A549 (cell line): ENCODE measurements around the gene BCAS3. TPM values are rescaled to one million over a fixed set of nuclear protein-coding genes. Genes with fewer than 3 reads are reported as not detected.

Experiments used
- ATAC-seq, 2 experiments: fragments of 200-7000 bp in 1 of 2; fragments of >200 bp in 1 of 2; cut with Nextera tagmentation in 1 of 2; cut with Tn5 transposase in 1 of 2; 3 replicates each; pipeline versions ENCODE4 v1.8.0 to v1.9.1; 2018 to 2020; ENCODE audit warnings: mild to moderate bottlenecking in 1 of 2, moderate library complexity in 1 of 2
- CTCF ChIA-PET: fragments of 300-600 bp; sonication (Branson Sonifier 250); formaldehyde crosslinking; extraction: SDS; loops from one replicate; lab custom pipeline; 2021; ENCODE audit warnings: antibody characterized with exemption, inconsistent platforms; lab: Yijun Ruan, JAX
- POLR2A ChIA-PET: fragments of 350-600 bp; formaldehyde crosslinking; extraction: SDS; loops from one replicate; lab custom pipeline; 2021; ENCODE audit warnings: antibody characterized with exemption, inconsistent platforms; lab: Yijun Ruan, JAX
- DNase-seq, 2 experiments: peaks; one replicate each; pipeline versions ENCODE4 v3.0.0 to v3.0.0-alpha.2; 2011 to 2016; ENCODE audit warnings: low read depth in 1 of 2, low spot score in 1 of 2
- FAIRE-seq: peaks from 2 replicates; lab custom pipeline; 2011; peaks lifted over from hg19 to GRCh38; lab: Jason Lieb, UNC
- H3K27ac ChIP-seq, 2 experiments: fragments of >200 bp; sonication (Bioruptor Twin); formaldehyde crosslinking; 3 replicates each; pipeline ENCODE4 v1.5.1; 2016 to 2017
- H3K4me1 ChIP-seq: fragments of >200 bp; sonication (Bioruptor Twin); formaldehyde crosslinking; 3 replicates; pipeline ENCODE4 v1.6.1; 2016
- H3K4me2 ChIP-seq: fragments of >200 bp; sonication (Bioruptor Twin); formaldehyde crosslinking; 3 replicates; pipeline ENCODE4 v1.6.1; 2016
- H3K4me3 ChIP-seq: fragments of >200 bp; sonication (Bioruptor Twin); formaldehyde crosslinking; 3 replicates; pipeline ENCODE4 v1.5.1; 2016
- H3K9me3 ChIP-seq: fragments of >200 bp; sonication (Bioruptor Twin); formaldehyde crosslinking; 3 replicates; pipeline ENCODE4 v1.6.1; 2016
- ATOH8 ChIP-seq: fragments of 250-450 bp; sonication (Bioruptor Pico); IDR thresholded peaks from 2 replicates; pipeline ENCODE4 v1.5.0; 2020; ENCODE audit warnings: low read depth, mild to moderate bottlenecking, moderate library complexity
- CHD4 ChIP-seq: fragments of 200-600 bp; sonication (generic); IDR thresholded peaks from 2 replicates; pipeline ENCODE4 v1.6.1; 2016; ENCODE audit warnings: antibody characterized with exemption, mild to moderate bottlenecking, borderline replicate concordance
- EHMT2 ChIP-seq: fragments of 200-600 bp; sonication (generic); IDR thresholded peaks from 2 replicates; pipeline ENCODE4 v1.6.1; 2016; ENCODE audit warnings: antibody characterized with exemption, low read depth, mild to moderate bottlenecking, moderate library complexity
- EP300 ChIP-seq, 2 experiments: fragments of >200 bp; sonication (Bioruptor Twin); formaldehyde crosslinking; IDR thresholded peaks; 2 replicates in 1 of 2; 3 replicates in 1 of 2; pipeline ENCODE4 v1.6.1; 2016 to 2017
- FOSB ChIP-seq: fragments of 250-450 bp; sonication (Bioruptor Pico); IDR thresholded peaks from 2 replicates; pipeline ENCODE4 v1.5.0; 2020; ENCODE audit warnings: mild to moderate bottlenecking, moderate library complexity
- FOSL2 ChIP-seq, 2 experiments: fragments of 450-650 bp in 1 of 2; fragments of >200 bp in 1 of 2; sonication (Bioruptor Twin) in 1 of 2; formaldehyde crosslinking; IDR thresholded peaks; 2 replicates each; pipeline versions ENCODE4 v1.5.0 to v1.6.1; 2016 to 2020; ENCODE audit warnings: mild to moderate bottlenecking in 1 of 2, moderate library complexity in 1 of 2
- FOXS1 ChIP-seq: fragments of 250-450 bp; sonication (Bioruptor Pico); IDR thresholded peaks from 2 replicates; pipeline ENCODE4 v1.5.0; 2020; ENCODE audit warnings: mild to moderate bottlenecking, moderate library complexity
- HDAC2 ChIP-seq: fragments of 200-600 bp; sonication (generic); IDR thresholded peaks from 2 replicates; pipeline ENCODE4 v1.6.1; 2016
- HES2 ChIP-seq: fragments of >200 bp; sonication (Bioruptor Twin); formaldehyde crosslinking; IDR thresholded peaks from 2 replicates; pipeline ENCODE4 v1.6.1; 2016
- HEYL ChIP-seq: fragments of 250-450 bp; sonication (Bioruptor Pico); IDR thresholded peaks from 2 replicates; pipeline ENCODE4 v1.8.0; 2021; ENCODE audit warnings: mild to moderate bottlenecking, moderate library complexity
- HMGXB4 ChIP-seq: fragments of 250-450 bp; sonication (Bioruptor Pico); IDR thresholded peaks from 2 replicates; pipeline ENCODE4 v1.5.0; 2021; ENCODE audit warnings: mild to moderate bottlenecking, moderate library complexity, borderline replicate concordance
- HOXA7 ChIP-seq: fragments of 250-450 bp; sonication (Bioruptor Pico); IDR thresholded peaks from 2 replicates; pipeline ENCODE4 v1.5.0; 2020; ENCODE audit warnings: mild to moderate bottlenecking, moderate library complexity
- HOXB5 ChIP-seq: fragments of 250-450 bp; sonication (Bioruptor Pico); IDR thresholded peaks from 2 replicates; pipeline ENCODE4 v1.5.0; 2020; ENCODE audit warnings: mild to moderate bottlenecking, moderate library complexity
- JUN ChIP-seq, 2 experiments: fragments of >200 bp; sonication (Bioruptor Twin); formaldehyde crosslinking; IDR thresholded peaks; 2 replicates in 1 of 2; 3 replicates in 1 of 2; pipeline ENCODE4 v1.6.1; 2016 to 2017
- JUNB ChIP-seq: fragments of >200 bp; sonication (Bioruptor Twin); formaldehyde crosslinking; IDR thresholded peaks from 2 replicates; pipeline ENCODE4 v1.6.1; 2016
- KDM1A ChIP-seq: fragments of 200-600 bp; sonication (generic); IDR thresholded peaks from 2 replicates; pipeline ENCODE4 v1.6.1; 2016; ENCODE audit warnings: low read depth, mild to moderate bottlenecking
- KDM5A ChIP-seq: fragments of 200-600 bp; sonication (generic); IDR thresholded peaks from 2 replicates; pipeline ENCODE4 v1.6.1; 2016; ENCODE audit warnings: antibody characterized with exemption, mild to moderate bottlenecking
- MAX ChIP-seq: IDR thresholded peaks from 2 replicates; pipeline ENCODE4 v1.6.1; 2012
- MYC ChIP-seq: IDR thresholded peaks from 2 replicates; pipeline ENCODE4 v1.6.1; 2012; ENCODE audit warnings: mild to moderate bottlenecking, inconsistent platforms, low read length, improper control_type of control experiment, borderline replicate concordance
- NPAS2 ChIP-seq: fragments of 250-450 bp; sonication (Bioruptor Pico); IDR thresholded peaks from 2 replicates; pipeline ENCODE4 v1.8.0; 2022; ENCODE audit warnings: mild to moderate bottlenecking, moderate library complexity, borderline replicate concordance
- NR3C1 ChIP-seq: fragments of >200 bp; sonication (Bioruptor Twin); formaldehyde crosslinking; IDR thresholded peaks from 3 replicates; pipeline ENCODE4 v1.6.1; 2017
- PBX3 ChIP-seq: IDR thresholded peaks from 2 replicates; pipeline ENCODE4 v1.6.1; 2012
- POLR2A ChIP-seq: IDR thresholded peaks from 2 replicates; pipeline ENCODE4 v1.6.1; 2012; ENCODE audit warnings: mild to moderate bottlenecking, low read length
- RAD21 ChIP-seq, 2 experiments: fragments of >200 bp in 1 of 2; sonication (Bioruptor Twin) in 1 of 2; formaldehyde crosslinking in 1 of 2; IDR thresholded peaks in 1 of 2; conservative IDR thresholded peaks in 1 of 2; 2 replicates in 1 of 2; 3 replicates in 1 of 2; pipeline ENCODE4 v1.6.1; 2012 to 2018; ENCODE audit warnings: inconsistent platforms in 1 of 2
- RCOR1 ChIP-seq: fragments of 150-350 bp; IDR thresholded peaks from 2 replicates; pipeline ENCODE4 v1.6.1; 2014; ENCODE audit warnings: antibody characterized with exemption, low read length, low read depth
- RFX5 ChIP-seq: fragments of 450-650 bp; IDR thresholded peaks from 2 replicates; pipeline ENCODE4 v1.7.1; 2014; ENCODE audit warnings: antibody characterized with exemption, mild to moderate bottlenecking, moderate library complexity
- TFCP2L1 ChIP-seq: fragments of 250-450 bp; sonication (Bioruptor Pico); IDR thresholded peaks from 2 replicates; pipeline ENCODE4 v1.5.0; 2021; ENCODE audit warnings: mild to moderate bottlenecking
- TP53 ChIP-seq: fragments of 250-450 bp; sonication (Bioruptor Pico); IDR thresholded peaks from 2 replicates; pipeline ENCODE4 v1.5.0; 2021; ENCODE audit warnings: mild to moderate bottlenecking, moderate library complexity
- ZNF302 ChIP-seq: fragments of 250-450 bp; sonication (Bioruptor Pico); IDR thresholded peaks from 2 replicates; pipeline ENCODE4 v1.9.0; 2021; ENCODE audit warnings: inconsistent platforms, mild to moderate bottlenecking, moderate library complexity
- WGBS: methylation state at CpG from one replicate; pipeline ENCODE4 v1.1.6; 2017; ENCODE audit errors: missing lambda C conversion rate; 5-methylcytosine and 5-hydroxymethylcytosine counted together
- polyA plus RNA-seq, 4 experiments: library from polyadenylated mRNA; depleted of rRNA in 3 of 4; stranded (reverse); fragments of >200 nt; fragmentation: RNase III in 1 of 4; extraction: RNeasy Plus Mini Kit Qiagen cat#74134 plus additional on column Dnase treatment in 1 of 4; gene quantifications; 2 replicates in 3 of 4; 3 replicates in 1 of 4; pipeline ENCODE4 v1.2.3, GENCODE V29; 2011 to 2017
- TF ChIP-seq, protein P1 (sequence below): fragments of 150-350 bp; IDR thresholded peaks from 2 replicates; pipeline ENCODE4 v1.6.1; 2014; ENCODE audit warnings: low read depth, mild to moderate bottlenecking, low read length

The BCAS3 gene
- polyA plus RNA-seq, 2 of the 4 experiments (the other 2 are of a cell fraction), result 14.7 to 43.4 TPM

DNA sequence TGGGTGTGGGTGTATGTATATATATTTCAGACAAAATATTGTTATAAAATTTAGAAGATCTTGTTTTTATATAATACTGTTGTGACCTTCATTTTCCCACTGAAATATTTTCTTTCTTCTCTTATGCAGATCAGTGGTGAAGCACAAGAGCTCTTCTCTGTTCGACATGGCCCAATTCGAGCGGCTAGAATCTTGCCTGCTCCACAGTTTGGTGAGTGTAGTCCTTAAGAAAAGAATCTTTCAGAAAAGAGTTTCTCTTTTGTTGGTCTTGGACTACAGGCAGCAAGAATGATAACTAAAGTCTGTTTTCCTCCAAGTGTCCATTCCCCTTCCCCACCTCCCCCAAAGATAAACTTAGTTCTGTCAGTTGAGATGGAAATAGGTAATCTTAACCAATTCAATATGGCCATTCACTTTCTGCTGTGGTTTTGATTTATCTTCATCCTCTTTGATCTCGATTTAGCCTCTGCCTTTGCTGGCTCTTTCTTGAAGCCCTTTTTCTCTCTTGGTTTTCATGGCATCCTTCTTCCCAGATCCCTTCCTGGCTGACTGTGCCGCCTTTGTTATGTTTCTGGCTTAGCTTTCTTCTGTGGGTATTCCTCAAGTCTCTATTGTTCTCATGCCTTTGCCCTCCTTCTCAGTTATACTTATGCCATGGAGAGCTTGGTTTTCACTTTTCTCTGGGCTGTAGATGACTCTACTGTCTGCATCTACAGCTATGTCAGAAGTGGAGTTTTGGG lies 69.6 kb downstream of the BCAS3 start:
- FAIRE-seq, result no peak
- WGBS, result 74% methylated on average over 5 of the region's 5 CpGs
- H3K4me3 ChIP-seq, result no peak overlapping the region

GRCh38 chr17:60748204-60748603 lies 70.6 kb downstream of the BCAS3 start:
- CTCF ChIA-PET, result interaction anchor here (5.1 kb wide), 1 partner anchor 28 kb away, joined by 27 read pairs; no protein-coding TSS in a partner anchor
- WGBS, result 82% methylated on average over 2 of the region's 2 CpGs

More for the DNA sequence above, 69.6 kb downstream of the BCAS3 start:
- ATAC-seq, result no peak
- TF ChIP-seq MAX, result no peak
- no peak for TF ChIP-seq FOSB (CRISPR knock-in tag)
- TF ChIP-seq JUN (IDR thresholded peaks at IDR 0.05), result no peak
- TF ChIP-seq ATOH8 (CRISPR knock-in tag), result no peak
- no peak for TF ChIP-seq RCOR1
- TF ChIP-seq HMGXB4, result no peak
- TF ChIP-seq KDM5A, result no peak
- no peak for TF ChIP-seq TP53
- no peak for TF ChIP-seq EP300 (IDR thresholded peaks at IDR 0.05)
- TF ChIP-seq HES2, result no peak
- TF ChIP-seq HEYL (CRISPR knock-in tag), result no peak
- TF ChIP-seq RFX5, result no peak
- TF ChIP-seq RAD21 (conservative IDR thresholded peaks at IDR 0.05 in 1 of 2, IDR thresholded peaks at IDR 0.05 in 1 of 2), result no peak
- no peak for TF ChIP-seq HOXA7 (CRISPR knock-in tag)
- TF ChIP-seq KDM1A, result no peak
- TF ChIP-seq FOSL2 (IDR thresholded peaks at IDR 0.05), result no peak
- TF ChIP-seq FOSL2 (CRISPR knock-in tag; IDR thresholded peaks at IDR 0.05), result no peak
- TF ChIP-seq ZNF302 (CRISPR knock-in tag), result no peak
- no peak for TF ChIP-seq POLR2A
- TF ChIP-seq, all 56 proteins: peak for 0
- ChIA-PET CTCF (interaction anchor here (1.6 to 5.1 kb wide), 2 partner anchors 14 to 27 kb away, joined by 5 to 27 read pairs; no protein-coding TSS in a partner anchor), POLR2A (no interaction called here)
- Histone ChIP-seq H3K4me1 (no peaks in the 10 kb centered on the region), H3K27ac (no peak overlapping the region), H3K9me3 (no peaks in the 10 kb centered on the region), H3K4me2 (no peak overlapping the region)
- DNase-seq, result no peak

More at GRCh38 chr17:60748204-60748603, 70.6 kb downstream of the BCAS3 start:
- no peak overlapping the region for H3K4me3 ChIP-seq
- ATAC-seq (no peak), FAIRE-seq (no peak), DNase-seq (no peak)
- H3K4me1 ChIP-seq, result no peaks in the 10 kb centered on the region
- no peak overlapping the region for H3K27ac ChIP-seq
- POLR2A ChIA-PET, result no interaction called here
- no peak overlapping the region for H3K4me2 ChIP-seq
- TF ChIP-seq JUNB (no peak), EHMT2 (no peak), HOXB5 (CRISPR knock-in tag) (no peak), RFX5 (no peak), MYC (no peak), PBX3 (no peak), KDM1A (no peak), CHD4 (no peak), TFCP2L1 (CRISPR knock-in tag) (no peak), NPAS2 (no peak), ZNF302 (CRISPR knock-in tag) (no peak), NR3C1 (no peak), FOXS1 (CRISPR knock-in tag) (no peak), HDAC2 (no peak)
- TF ChIP-seq, protein P1, sequence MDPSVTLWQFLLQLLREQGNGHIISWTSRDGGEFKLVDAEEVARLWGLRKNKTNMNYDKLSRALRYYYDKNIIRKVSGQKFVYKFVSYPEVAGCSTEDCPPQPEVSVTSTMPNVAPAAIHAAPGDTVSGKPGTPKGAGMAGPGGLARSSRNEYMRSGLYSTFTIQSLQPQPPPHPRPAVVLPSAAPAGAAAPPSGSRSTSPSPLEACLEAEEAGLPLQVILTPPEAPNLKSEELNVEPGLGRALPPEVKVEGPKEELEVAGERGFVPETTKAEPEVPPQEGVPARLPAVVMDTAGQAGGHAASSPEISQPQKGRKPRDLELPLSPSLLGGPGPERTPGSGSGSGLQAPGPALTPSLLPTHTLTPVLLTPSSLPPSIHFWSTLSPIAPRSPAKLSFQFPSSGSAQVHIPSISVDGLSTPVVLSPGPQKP, result no peak
- no peaks in the 10 kb centered on the region for H3K9me3 ChIP-seq
